IMR-90 (cell line): ENCODE data around the gene SURF1. TPM values are rescaled to one million over a fixed set of nuclear protein-coding genes. Genes with fewer than 3 reads are reported as not detected.

ENCODE experiments used
- ATAC-seq: fragments of 200-7000 bp; cut with Tn5 transposase; 2 replicates; pipeline ENCODE4 v1.9.1; 2020; ENCODE audit warnings: low read depth, mild to moderate bottlenecking, moderate library complexity
- BruUV-seq: library from RNA; stranded (reverse); fragments of 400-500 nt; replicated peaks from 2 replicates; lab custom pipeline; 2021; lab: Mats Ljungman, UMichigan
- CTCF ChIA-PET: fragments of 300-600 bp; formaldehyde crosslinking; extraction: SDS; loops from one replicate; lab custom pipeline; 2021; ENCODE audit warnings: antibody characterized with exemption; lab: Yijun Ruan, JAX
- POLR2A ChIA-PET: fragments of 300-600 bp; sonication (Branson Sonifier 250); formaldehyde crosslinking; loops from one replicate; lab custom pipeline; 2022; ENCODE audit warnings: antibody characterized with exemption; ENCODE audit not compliant: unreplicated experiment; lab: Charles Lee
- DNase-seq: peaks from one replicate; pipeline ENCODE4 v3.0.0; 2013
- H2AFZ ChIP-seq: replicated peaks from 2 replicates; pipeline ENCODE3; 2013; ENCODE audit warnings: low read length, mild to moderate bottlenecking; ENCODE audit not compliant: poor library complexity
- H2AK5ac ChIP-seq: 2 replicates; pipeline ENCODE4 v1.6.1; 2013; ENCODE audit warnings: low read depth, low read length, inconsistent platforms
- H2AK9ac ChIP-seq: replicated peaks from 2 replicates; pipeline ENCODE3; 2013; ENCODE audit warnings: mild to moderate bottlenecking, low read depth, low read length, moderate library complexity; ENCODE audit not compliant: poor library complexity
- H2BK120ac ChIP-seq: 2 replicates; pipeline ENCODE4 v1.6.1; 2013; ENCODE audit warnings: low read depth, low read length, inconsistent platforms
- H2BK15ac ChIP-seq: 3 replicates; pipeline ENCODE4 v1.6.1; 2013; ENCODE audit warnings: low read depth, low read length, inconsistent platforms
- H2BK20ac ChIP-seq: 2 replicates; pipeline ENCODE4 v1.6.1; 2013; ENCODE audit warnings: low read depth, mild to moderate bottlenecking, inconsistent platforms, low read length, moderate library complexity
- H2BK5ac ChIP-seq: 2 replicates; pipeline ENCODE4 v1.6.1; 2013; ENCODE audit warnings: mild to moderate bottlenecking, low read depth, low read length, inconsistent platforms; ENCODE audit not compliant: poor library complexity, severe bottlenecking
- H3K14ac ChIP-seq: replicated peaks from 2 replicates; pipeline ENCODE4 v1.6.1; 2013; ENCODE audit warnings: low read depth, low read length, inconsistent platforms
- H3K18ac ChIP-seq: 2 replicates; pipeline ENCODE4 v1.6.1; 2013; ENCODE audit warnings: low read depth, low read length, control low read depth
- H3K23ac ChIP-seq: 2 replicates; pipeline ENCODE4 v1.6.1; 2013; ENCODE audit warnings: low read depth, low read length, inconsistent platforms
- H3K27ac ChIP-seq: 2 replicates; pipeline ENCODE4 v1.5.1; 2013; ENCODE audit warnings: mild to moderate bottlenecking, control low read depth, low read length; ENCODE audit not compliant: insufficient read depth
- H3K27me3 ChIP-seq: 2 replicates; pipeline ENCODE4 v1.6.1; 2013; ENCODE audit warnings: low read length; ENCODE audit not compliant: control insufficient read depth, insufficient read depth
- H3K36me3 ChIP-seq: 2 replicates; pipeline ENCODE4 v1.6.1; 2013; ENCODE audit warnings: low read length, mixed read lengths; ENCODE audit not compliant: control insufficient read depth, insufficient read depth
- H3K4ac ChIP-seq: 2 replicates; pipeline ENCODE4 v1.6.1; 2013; ENCODE audit warnings: low read depth, low read length, inconsistent platforms
- H3K4me1 ChIP-seq: 2 replicates; pipeline ENCODE4 v1.6.1; 2013; ENCODE audit warnings: low read length, mixed read lengths; ENCODE audit not compliant: control insufficient read depth, insufficient read depth
- H3K4me2 ChIP-seq: 2 replicates; pipeline ENCODE4 v1.6.1; 2013; ENCODE audit warnings: low read depth, mild to moderate bottlenecking, control low read depth, low read length, moderate library complexity
- H3K4me3 ChIP-seq: 2 replicates; pipeline ENCODE4 v1.5.1; 2013; ENCODE audit warnings: low read depth, mild to moderate bottlenecking, control low read depth, low read length, moderate library complexity; ENCODE audit not compliant: insufficient read depth
- H3K56ac ChIP-seq: 2 replicates; pipeline ENCODE4 v1.6.1; 2013; ENCODE audit warnings: low read length, inconsistent platforms; ENCODE audit not compliant: insufficient read depth; ENCODE audit errors: extremely low read depth
- H3K79me1 ChIP-seq, 2 experiments: 2 replicates each; pipeline ENCODE4 v1.6.1; 2013; ENCODE audit warnings: low read length in 2 of 2, inconsistent platforms in 1 of 2, low read depth in 1 of 2
- H3K9ac ChIP-seq: 2 replicates; pipeline ENCODE4 v1.6.1; 2013; ENCODE audit warnings: low read depth, low read length, control low read depth
- H3K9me1 ChIP-seq: 2 replicates; pipeline ENCODE4 v1.6.1; 2013; ENCODE audit warnings: low read length, inconsistent platforms; ENCODE audit not compliant: insufficient read depth
- H3K9me3 ChIP-seq: 2 replicates; pipeline ENCODE4 v1.6.1; 2013; ENCODE audit warnings: low read length; ENCODE audit not compliant: control insufficient read depth, insufficient read depth
- H4K20me1 ChIP-seq: 2 replicates; pipeline ENCODE4 v1.6.1; 2013; ENCODE audit warnings: low read length, inconsistent platforms; ENCODE audit not compliant: insufficient read depth
- H4K5ac ChIP-seq: 2 replicates; pipeline ENCODE4 v1.6.1; 2013; ENCODE audit warnings: mild to moderate bottlenecking, low read depth, low read length, control low read depth
- H4K8ac ChIP-seq, 2 experiments: 2 replicates each; pipeline ENCODE4 v1.6.1; 2013; ENCODE audit warnings: low read depth in 2 of 2, low read length in 2 of 2, control low read depth in 1 of 2, inconsistent platforms in 1 of 2
- H4K91ac ChIP-seq: 2 replicates; pipeline ENCODE4 v1.6.1; 2013; ENCODE audit warnings: low read depth, low read length, inconsistent platforms; ENCODE audit not compliant: insufficient read depth
- BHLHE40 ChIP-seq: fragments of 150-350 bp; IDR thresholded peaks from 2 replicates; pipeline ENCODE4 v1.6.1; 2016; ENCODE audit warnings: mild to moderate bottlenecking, low read depth, low read length
- CEBPB ChIP-seq: IDR thresholded peaks from 2 replicates; pipeline ENCODE4 v1.6.1; 2012; ENCODE audit warnings: low read depth, low read length, improper control_type of control experiment
- CHD1 ChIP-seq: IDR thresholded peaks from 2 replicates; pipeline ENCODE4 v1.6.1; 2012; ENCODE audit warnings: low read depth, low read length, improper control_type of control experiment
- CTCF ChIP-seq: conservative IDR thresholded peaks from 2 replicates; pipeline ENCODE4 v1.5.1; 2012; ENCODE audit warnings: mild to moderate bottlenecking, low read depth, low read length, improper control_type of control experiment
- ELK1 ChIP-seq: fragments of 150-350 bp; IDR thresholded peaks from 2 replicates; pipeline ENCODE4 v1.6.1; 2016; ENCODE audit warnings: low read depth, mild to moderate bottlenecking, low read length, moderate library complexity, borderline replicate concordance
- FOS ChIP-seq: fragments of 150-350 bp; IDR thresholded peaks from 2 replicates; pipeline ENCODE4 v1.6.1; 2016; ENCODE audit warnings: low read depth, low read length
- MAFK ChIP-seq: IDR thresholded peaks from 2 replicates; pipeline ENCODE4 v1.6.1; 2012; ENCODE audit warnings: low read depth, low read length, improper control_type of control experiment
- MAZ ChIP-seq: IDR thresholded peaks from 2 replicates; pipeline ENCODE4 v1.6.1; 2012; ENCODE audit warnings: low read depth, mild to moderate bottlenecking, low read length, improper control_type of control experiment, moderate library complexity, borderline replicate concordance
- MXI1 ChIP-seq: IDR thresholded peaks from 2 replicates; pipeline ENCODE4 v1.6.1; 2012; ENCODE audit warnings: low read depth, mild to moderate bottlenecking, low read length, moderate library complexity, borderline replicate concordance
- NFE2L2 ChIP-seq: fragments of 150-350 bp; IDR thresholded peaks from 2 replicates; pipeline ENCODE4 v1.6.1; 2016; ENCODE audit warnings: low read depth, mild to moderate bottlenecking, low read length
- POLR2A ChIP-seq: IDR thresholded peaks from 2 replicates; pipeline ENCODE4 v1.6.1; 2012; ENCODE audit warnings: mild to moderate bottlenecking, low read depth, low read length
- RAD21 ChIP-seq: IDR thresholded peaks from 2 replicates; pipeline ENCODE4 v1.6.1; 2012; ENCODE audit warnings: low read length, improper control_type of control experiment
- RCOR1 ChIP-seq: IDR thresholded peaks from 2 replicates; pipeline ENCODE4 v1.6.1; 2012; ENCODE audit warnings: mild to moderate bottlenecking, low read length, improper control_type of control experiment; ENCODE audit not compliant: insufficient replicate concordance
- RFX5 ChIP-seq: IDR thresholded peaks from 2 replicates; pipeline ENCODE4 v1.8.0; 2012; ENCODE audit warnings: low read depth, mild to moderate bottlenecking, low read length, moderate library complexity
- SMC3 ChIP-seq: fragments of 150-350 bp; IDR thresholded peaks from 2 replicates; pipeline ENCODE4 v1.6.1; 2016; ENCODE audit warnings: low read depth, mild to moderate bottlenecking, antibody characterized with exemption, low read length, moderate library complexity
- USF2 ChIP-seq: fragments of 150-350 bp; IDR thresholded peaks from 2 replicates; pipeline ENCODE4 v1.6.1; 2017; ENCODE audit warnings: mild to moderate bottlenecking, antibody characterized with exemption, low read length, low read depth
- WGBS, 2 experiments: methylation state at CpG; one replicate each; pipeline versions ENCODE4 v1.1.5 to v1.1.7; 2013; ENCODE audit warnings: missing lambda C conversion rate in 2 of 2; ENCODE audit not compliant: insufficient read length in 1 of 2; ENCODE audit errors: extremely low coverage in 2 of 2; 5-methylcytosine and 5-hydroxymethylcytosine counted together
- dilution Hi-C: fragments of 300-500 bp; cut with HindIII; formaldehyde crosslinking; loops from one replicate; pipeline ENCODE4 v1.14.3; 2018; ENCODE audit warnings: low sequenced_read_pairs; ENCODE audit not compliant: unreplicated experiment
- in situ Hi-C: fragments of 300-500 bp; cut with MboI; formaldehyde crosslinking; loops from 3 replicates; pipeline ENCODE4 v1.14.3; 2019; ENCODE audit warnings: low sequenced_read_pairs, inconsistent platforms, mixed read lengths
- intact Hi-C: fragments of 100-400 bp; cut with micrococcal nuclease; formaldehyde crosslinking; loops from 2 replicates; pipeline ENCODE4 v1.10.0; 2022
- polyA plus RNA-seq, 3 experiments: library from polyadenylated mRNA; depleted of rRNA; stranded (reverse); fragments of >200 nt; gene quantifications; 2 replicates each; pipeline ENCODE4 v1.2.3, GENCODE V29; 2012; ENCODE audit warnings: low replicate concordance in 1 of 3
- total RNA-seq: library from RNA; depleted of rRNA; stranded (reverse); fragments of >200 nt; gene quantifications from 2 replicates; pipeline ENCODE4 v1.2.3, GENCODE V29; 2012

SURF1 gene
- total and polyA plus RNA-seq, 2 of the 4 experiments (the other 2 are of a cell fraction) = 15.1 to 24.5 TPM

GRCh38 chr9:133382507-133383141, 26.3 kb upstream of the SURF1 start:
- TF ChIP-seq CEBPB = no peak
- TF ChIP-seq RAD21 = no peak
- TF ChIP-seq CTCF = no peak
- TF ChIP-seq CHD1 = no peak
- TF ChIP-seq BHLHE40 = no peak
- no peak for TF ChIP-seq ELK1
- TF ChIP-seq NFE2L2 = no peak
- no peak for TF ChIP-seq USF2
- TF ChIP-seq MAZ = no peak
- no peak for TF ChIP-seq FOS
- TF ChIP-seq MAFK = no peak
- TF ChIP-seq RFX5 = no peak
- TF ChIP-seq POLR2A = no peak
- TF ChIP-seq MXI1 = no peak
- TF ChIP-seq SMC3 = no peak
- TF ChIP-seq RCOR1 = no peak
- Histone ChIP-seq H2BK5ac (peak overlapping the region; percentile 81), H2AK5ac (no peak overlapping the region), H4K8ac (no peak overlapping the region), H2BK120ac (no peak overlapping the region), H3K9me3 (no peaks in the 10 kb centered on the region), H3K18ac (no peak overlapping the region), H3K4ac (no peak overlapping the region), H3K23ac (no peak overlapping the region), H3K56ac (no peak overlapping the region), H3K27ac (no peak overlapping the region), H3K27me3 (no peaks in the 10 kb centered on the region), H2AFZ (no peak overlapping the region), H4K91ac (no peak overlapping the region), H4K5ac (no peak overlapping the region), H3K14ac (no peak overlapping the region), H3K4me2 (no peak overlapping the region), H4K20me1 (no peaks in the 10 kb centered on the region; the same call in 1 of the 2 replicates), H3K4me3 (no peak overlapping the region), H2BK15ac (no peak overlapping the region), H3K79me1 (no peaks in the 10 kb centered on the region), H2BK20ac (no peak overlapping the region), H3K4me1 (no peaks in the 10 kb centered on the region), H3K36me3 (no peaks in the 10 kb centered on the region), H3K9me1 (no peaks in the 10 kb centered on the region), H3K9ac (no peak overlapping the region), H2AK9ac (no peak overlapping the region)
- ChIA-PET POLR2A (no interaction called here), CTCF (no interaction called here)
- dilution Hi-C loops (no loop called here), intact Hi-C loops (no loop called here), in situ Hi-C loops (no loop called here)
- no TSS peak for BruUV-seq
- DNase-seq (no peak), ATAC-seq (no peak)
- WGBS, 2 experiments = 76% methylated on average over 4 of the region's 4 CpGs; no CpG with 5 or more reads in 1 of the 2 experiments
